ENCODE measurements around the gene TREML1.

DNA sequence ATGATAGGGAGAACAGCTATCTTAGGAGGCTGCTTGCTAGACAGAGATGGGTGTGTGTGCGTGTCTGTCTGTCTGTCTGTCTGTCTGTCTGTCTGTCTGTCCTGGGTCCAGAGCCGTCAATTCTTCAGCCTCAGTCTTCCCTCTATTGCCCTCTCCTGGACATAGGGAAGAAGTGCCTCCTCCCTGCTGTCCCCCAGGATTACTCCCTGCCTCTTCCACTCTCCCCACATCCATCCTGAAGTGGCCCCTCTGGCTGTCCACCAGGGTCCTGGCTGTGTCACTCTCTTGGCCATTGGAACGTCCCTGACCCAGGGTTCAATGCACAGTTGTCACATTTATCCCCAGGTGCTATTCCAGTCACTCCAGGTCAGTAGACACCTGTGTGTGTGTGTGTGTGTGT lies 36.6 kb upstream of the TREML1 start:
- TF ChIP-seq POLR2AphosphoS5 (IDR thresholded peaks at IDR 0.05; ENCODE audit: low read depth) (no peak), EZH2 (IDR thresholded peaks at IDR 0.05; ENCODE audit: low read depth, unreplicated experiment) (no peak), EZH2phosphoT487 (IDR thresholded peaks at IDR 0.05; ENCODE audit: unreplicated experiment) (no peak), STAT1 (IDR thresholded peaks at IDR 0.05; ENCODE audit: unreplicated experiment) (no peak), CREB1 (CRISPR knock-in tag; IDR thresholded peaks at IDR 0.05; ENCODE audit: low read depth) (no peak), JUNB (IDR thresholded peaks at IDR 0.05; ENCODE audit: unreplicated experiment) (no peak), ZNF331 (CRISPR knock-in tag; IDR thresholded peaks at IDR 0.05; ENCODE audit: low read depth) (no peak), NANOG (IDR thresholded peaks at IDR 0.05; ENCODE audit: borderline replicate concordance) (no peak), ZNF114 (CRISPR knock-in tag; IDR thresholded peaks at IDR 0.05) (no peak)
- TF ChIP-seq, protein P1, sequence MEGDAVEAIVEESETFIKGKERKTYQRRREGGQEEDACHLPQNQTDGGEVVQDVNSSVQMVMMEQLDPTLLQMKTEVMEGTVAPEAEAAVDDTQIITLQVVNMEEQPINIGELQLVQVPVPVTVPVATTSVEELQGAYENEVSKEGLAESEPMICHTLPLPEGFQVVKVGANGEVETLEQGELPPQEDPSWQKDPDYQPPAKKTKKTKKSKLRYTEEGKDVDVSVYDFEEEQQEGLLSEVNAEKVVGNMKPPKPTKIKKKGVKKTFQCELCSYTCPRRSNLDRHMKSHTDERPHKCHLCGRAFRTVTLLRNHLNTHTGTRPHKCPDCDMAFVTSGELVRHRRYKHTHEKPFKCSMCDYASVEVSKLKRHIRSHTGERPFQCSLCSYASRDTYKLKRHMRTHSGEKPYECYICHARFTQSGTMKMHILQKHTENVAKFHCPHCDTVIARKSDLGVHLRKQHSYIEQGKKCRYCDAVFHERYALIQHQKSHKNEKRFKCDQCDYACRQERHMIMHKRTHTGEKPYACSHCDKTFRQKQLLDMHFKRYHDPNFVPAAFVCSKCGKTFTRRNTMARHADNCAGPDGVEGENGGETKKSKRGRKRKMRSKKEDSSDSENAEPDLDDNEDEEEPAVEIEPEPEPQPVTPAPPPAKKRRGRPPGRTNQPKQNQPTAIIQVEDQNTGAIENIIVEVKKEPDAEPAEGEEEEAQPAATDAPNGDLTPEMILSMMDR (conservative IDR thresholded peaks at IDR 0.05; ENCODE audit: low read depth in 2 of 2), result peak; percentile 34 to 54
- TF ChIP-seq, protein P2, sequence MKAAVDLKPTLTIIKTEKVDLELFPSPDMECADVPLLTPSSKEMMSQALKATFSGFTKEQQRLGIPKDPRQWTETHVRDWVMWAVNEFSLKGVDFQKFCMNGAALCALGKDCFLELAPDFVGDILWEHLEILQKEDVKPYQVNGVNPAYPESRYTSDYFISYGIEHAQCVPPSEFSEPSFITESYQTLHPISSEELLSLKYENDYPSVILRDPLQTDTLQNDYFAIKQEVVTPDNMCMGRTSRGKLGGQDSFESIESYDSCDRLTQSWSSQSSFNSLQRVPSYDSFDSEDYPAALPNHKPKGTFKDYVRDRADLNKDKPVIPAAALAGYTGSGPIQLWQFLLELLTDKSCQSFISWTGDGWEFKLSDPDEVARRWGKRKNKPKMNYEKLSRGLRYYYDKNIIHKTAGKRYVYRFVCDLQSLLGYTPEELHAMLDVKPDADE (IDR thresholded peaks at IDR 0.05), result no peak
- TF ChIP-seq, protein P3, sequence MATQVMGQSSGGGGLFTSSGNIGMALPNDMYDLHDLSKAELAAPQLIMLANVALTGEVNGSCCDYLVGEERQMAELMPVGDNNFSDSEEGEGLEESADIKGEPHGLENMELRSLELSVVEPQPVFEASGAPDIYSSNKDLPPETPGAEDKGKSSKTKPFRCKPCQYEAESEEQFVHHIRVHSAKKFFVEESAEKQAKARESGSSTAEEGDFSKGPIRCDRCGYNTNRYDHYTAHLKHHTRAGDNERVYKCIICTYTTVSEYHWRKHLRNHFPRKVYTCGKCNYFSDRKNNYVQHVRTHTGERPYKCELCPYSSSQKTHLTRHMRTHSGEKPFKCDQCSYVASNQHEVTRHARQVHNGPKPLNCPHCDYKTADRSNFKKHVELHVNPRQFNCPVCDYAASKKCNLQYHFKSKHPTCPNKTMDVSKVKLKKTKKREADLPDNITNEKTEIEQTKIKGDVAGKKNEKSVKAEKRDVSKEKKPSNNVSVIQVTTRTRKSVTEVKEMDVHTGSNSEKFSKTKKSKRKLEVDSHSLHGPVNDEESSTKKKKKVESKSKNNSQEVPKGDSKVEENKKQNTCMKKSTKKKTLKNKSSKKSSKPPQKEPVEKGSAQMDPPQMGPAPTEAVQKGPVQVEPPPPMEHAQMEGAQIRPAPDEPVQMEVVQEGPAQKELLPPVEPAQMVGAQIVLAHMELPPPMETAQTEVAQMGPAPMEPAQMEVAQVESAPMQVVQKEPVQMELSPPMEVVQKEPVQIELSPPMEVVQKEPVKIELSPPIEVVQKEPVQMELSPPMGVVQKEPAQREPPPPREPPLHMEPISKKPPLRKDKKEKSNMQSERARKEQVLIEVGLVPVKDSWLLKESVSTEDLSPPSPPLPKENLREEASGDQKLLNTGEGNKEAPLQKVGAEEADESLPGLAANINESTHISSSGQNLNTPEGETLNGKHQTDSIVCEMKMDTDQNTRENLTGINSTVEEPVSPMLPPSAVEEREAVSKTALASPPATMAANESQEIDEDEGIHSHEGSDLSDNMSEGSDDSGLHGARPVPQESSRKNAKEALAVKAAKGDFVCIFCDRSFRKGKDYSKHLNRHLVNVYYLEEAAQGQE (IDR thresholded peaks at IDR 0.05; ENCODE audit: unreplicated experiment), result no peak
- TF ChIP-seq, protein P4, sequence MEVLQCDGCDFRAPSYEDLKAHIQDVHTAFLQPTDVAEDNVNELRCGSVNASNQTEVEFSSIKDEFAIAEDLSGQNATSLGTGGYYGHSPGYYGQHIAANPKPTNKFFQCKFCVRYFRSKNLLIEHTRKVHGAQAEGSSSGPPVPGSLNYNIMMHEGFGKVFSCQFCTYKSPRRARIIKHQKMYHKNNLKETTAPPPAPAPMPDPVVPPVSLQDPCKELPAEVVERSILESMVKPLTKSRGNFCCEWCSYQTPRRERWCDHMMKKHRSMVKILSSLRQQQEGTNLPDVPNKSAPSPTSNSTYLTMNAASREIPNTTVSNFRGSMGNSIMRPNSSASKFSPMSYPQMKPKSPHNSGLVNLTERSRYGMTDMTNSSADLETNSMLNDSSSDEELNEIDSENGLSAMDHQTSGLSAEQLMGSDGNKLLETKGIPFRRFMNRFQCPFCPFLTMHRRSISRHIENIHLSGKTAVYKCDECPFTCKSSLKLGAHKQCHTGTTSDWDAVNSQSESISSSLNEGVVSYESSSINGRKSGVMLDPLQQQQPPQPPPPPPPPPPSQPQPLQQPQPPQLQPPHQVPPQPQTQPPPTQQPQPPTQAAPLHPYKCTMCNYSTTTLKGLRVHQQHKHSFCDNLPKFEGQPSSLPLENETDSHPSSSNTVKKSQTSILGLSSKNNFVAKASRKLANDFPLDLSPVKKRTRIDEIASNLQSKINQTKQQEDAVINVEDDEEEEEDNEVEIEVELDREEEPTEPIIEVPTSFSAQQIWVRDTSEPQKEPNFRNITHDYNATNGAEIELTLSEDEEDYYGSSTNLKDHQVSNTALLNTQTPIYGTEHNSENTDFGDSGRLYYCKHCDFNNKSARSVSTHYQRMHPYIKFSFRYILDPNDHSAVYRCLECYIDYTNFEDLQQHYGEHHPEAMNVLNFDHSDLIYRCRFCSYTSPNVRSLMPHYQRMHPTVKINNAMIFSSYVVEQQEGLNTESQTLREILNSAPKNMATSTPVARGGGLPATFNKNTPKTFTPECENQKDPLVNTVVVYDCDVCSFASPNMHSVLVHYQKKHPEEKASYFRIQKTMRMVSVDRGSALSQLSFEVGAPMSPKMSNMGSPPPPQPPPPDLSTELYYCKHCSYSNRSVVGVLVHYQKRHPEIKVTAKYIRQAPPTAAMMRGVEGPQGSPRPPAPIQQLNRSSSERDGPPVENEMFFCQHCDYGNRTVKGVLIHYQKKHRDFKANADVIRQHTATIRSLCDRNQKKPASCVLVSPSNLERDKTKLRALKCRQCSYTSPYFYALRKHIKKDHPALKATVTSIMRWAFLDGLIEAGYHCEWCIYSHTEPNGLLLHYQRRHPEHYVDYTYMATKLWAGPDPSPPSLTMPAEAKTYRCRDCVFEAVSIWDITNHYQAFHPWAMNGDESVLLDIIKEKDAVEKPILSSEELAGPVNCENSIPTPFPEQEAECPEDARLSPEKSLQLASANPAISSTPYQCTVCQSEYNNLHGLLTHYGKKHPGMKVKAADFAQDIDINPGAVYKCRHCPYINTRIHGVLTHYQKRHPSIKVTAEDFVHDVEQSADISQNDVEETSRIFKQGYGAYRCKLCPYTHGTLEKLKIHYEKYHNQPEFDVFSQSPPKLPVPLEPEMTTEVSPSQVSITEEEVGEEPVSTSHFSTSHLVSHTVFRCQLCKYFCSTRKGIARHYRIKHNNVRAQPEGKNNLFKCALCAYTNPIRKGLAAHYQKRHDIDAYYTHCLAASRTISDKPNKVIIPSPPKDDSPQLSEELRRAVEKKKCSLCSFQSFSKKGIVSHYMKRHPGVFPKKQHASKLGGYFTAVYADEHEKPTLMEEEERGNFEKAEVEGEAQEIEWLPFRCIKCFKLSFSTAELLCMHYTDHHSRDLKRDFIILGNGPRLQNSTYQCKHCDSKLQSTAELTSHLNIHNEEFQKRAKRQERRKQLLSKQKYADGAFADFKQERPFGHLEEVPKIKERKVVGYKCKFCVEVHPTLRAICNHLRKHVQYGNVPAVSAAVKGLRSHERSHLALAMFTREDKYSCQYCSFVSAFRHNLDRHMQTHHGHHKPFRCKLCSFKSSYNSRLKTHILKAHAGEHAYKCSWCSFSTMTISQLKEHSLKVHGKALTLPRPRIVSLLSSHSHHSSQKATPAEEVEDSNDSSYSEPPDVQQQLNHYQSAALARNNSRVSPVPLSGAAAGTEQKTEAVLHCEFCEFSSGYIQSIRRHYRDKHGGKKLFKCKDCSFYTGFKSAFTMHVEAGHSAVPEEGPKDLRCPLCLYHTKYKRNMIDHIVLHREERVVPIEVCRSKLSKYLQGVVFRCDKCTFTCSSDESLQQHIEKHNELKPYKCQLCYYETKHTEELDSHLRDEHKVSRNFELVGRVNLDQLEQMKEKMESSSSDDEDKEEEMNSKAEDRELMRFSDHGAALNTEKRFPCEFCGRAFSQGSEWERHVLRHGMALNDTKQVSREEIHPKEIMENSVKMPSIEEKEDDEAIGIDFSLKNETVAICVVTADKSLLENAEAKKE (CRISPR knock-in tag; IDR thresholded peaks at IDR 0.05), result no peak

Data from GM23338 (cell line).